Mesenchymal stem cell (in vitro differentiated cells and primary cell): ENCODE measurements around the gene ADRB2.

Experiments used
- DNase-seq: peaks from one replicate; pipeline ENCODE4 v3.0.0-alpha.2; 2013
- H2AFZ ChIP-seq: one replicate; pipeline ENCODE4 v1.6.1; 2013; ENCODE audit warnings: low read depth, mild to moderate bottlenecking, control low read depth, inconsistent platforms, low read length, moderate library complexity
- H2AK5ac ChIP-seq: 2 replicates; pipeline ENCODE4 v1.6.1; 2013; ENCODE audit warnings: low read length, moderate library complexity, mild to moderate bottlenecking, inconsistent platforms; ENCODE audit not compliant: severe bottlenecking
- H2BK120ac ChIP-seq: one replicate; pipeline ENCODE4 v1.6.1; 2013; ENCODE audit warnings: low read depth, mild to moderate bottlenecking, inconsistent platforms, low read length, moderate library complexity
- H2BK12ac ChIP-seq, 2 experiments: one replicate each; pipeline ENCODE4 v1.6.1; 2013; ENCODE audit warnings: inconsistent platforms in 2 of 2, low read length in 2 of 2, mild to moderate bottlenecking in 2 of 2, moderate library complexity in 2 of 2, control low read depth in 1 of 2
- H2BK15ac ChIP-seq: one replicate; pipeline ENCODE4 v1.6.1; 2013; ENCODE audit warnings: mild to moderate bottlenecking, low read depth, inconsistent platforms; ENCODE audit not compliant: poor library complexity, severe bottlenecking
- H2BK5ac ChIP-seq: 2 replicates; pipeline ENCODE4 v1.6.1; 2013; ENCODE audit warnings: low read depth, mild to moderate bottlenecking, low read length, control low read depth, inconsistent platforms; ENCODE audit not compliant: poor library complexity, severe bottlenecking
- H3K14ac ChIP-seq, 2 experiments: one replicate each; pipeline ENCODE4 v1.6.1; 2013; ENCODE audit warnings: inconsistent platforms in 2 of 2, low read length in 2 of 2, control low read depth in 1 of 2, mild to moderate bottlenecking in 1 of 2, moderate library complexity in 1 of 2
- H3K18ac ChIP-seq, 2 experiments: one replicate each; pipeline ENCODE4 v1.6.1; 2013; ENCODE audit warnings: inconsistent platforms in 2 of 2, low read length in 2 of 2, control low read depth in 1 of 2, low read depth in 1 of 2, mild to moderate bottlenecking in 1 of 2
- H3K23ac ChIP-seq, 2 experiments: one replicate each; pipeline ENCODE4 v1.6.1; 2013; ENCODE audit warnings: inconsistent platforms in 2 of 2, low read length in 2 of 2, mild to moderate bottlenecking in 2 of 2, moderate library complexity in 2 of 2, control low read depth in 1 of 2
- H3K27ac ChIP-seq: 2 replicates; pipeline ENCODE4 v1.5.1; 2013; ENCODE audit warnings: mild to moderate bottlenecking, moderate library complexity, low read length, control low read depth, inconsistent platforms; ENCODE audit not compliant: poor library complexity, severe bottlenecking
- H3K27me3 ChIP-seq, 2 experiments: 2 replicates each; pipeline versions ENCODE4 v1.6.1 to v1.7.0; 2013; ENCODE audit warnings: low read length in 2 of 2, mild to moderate bottlenecking in 2 of 2, moderate library complexity in 2 of 2, control low read depth in 1 of 2, inconsistent platforms in 1 of 2; ENCODE audit not compliant: control insufficient read depth in 1 of 2, insufficient read depth in 1 of 2
- H3K36me3 ChIP-seq, 2 experiments: 2 replicates each; pipeline versions ENCODE4 v1.6.1 to v1.7.0; 2013; ENCODE audit warnings: low read length in 2 of 2, control low read depth in 1 of 2, inconsistent platforms in 1 of 2, low read depth in 1 of 2, mild to moderate bottlenecking in 1 of 2; ENCODE audit not compliant: insufficient read depth in 2 of 2, control insufficient read depth in 1 of 2
- H3K4ac ChIP-seq, 2 experiments: one replicate each; pipeline ENCODE4 v1.6.1; 2013; ENCODE audit warnings: inconsistent platforms in 2 of 2, low read length in 2 of 2, mild to moderate bottlenecking in 2 of 2, moderate library complexity in 2 of 2, control low read depth in 1 of 2, low read depth in 1 of 2
- H3K4me1 ChIP-seq: 2 replicates; pipeline ENCODE4 v1.6.1; 2013; ENCODE audit warnings: low read depth, low read length, control low read depth; ENCODE audit not compliant: control insufficient read depth, insufficient read depth
- H3K4me2 ChIP-seq: 2 replicates; pipeline ENCODE4 v1.6.1; 2013; ENCODE audit warnings: low read length, mild to moderate bottlenecking, inconsistent platforms; ENCODE audit not compliant: poor library complexity, severe bottlenecking
- H3K4me3 ChIP-seq, 2 experiments: 2 replicates each; pipeline versions ENCODE4 v1.5.1 to v1.7.0; 2013; ENCODE audit warnings: low read length in 2 of 2, mild to moderate bottlenecking in 2 of 2, control low read depth in 1 of 2, low read depth in 1 of 2; ENCODE audit not compliant: insufficient read depth in 1 of 2
- H3K79me1 ChIP-seq: replicated peaks from 2 replicates; pipeline ENCODE4 v1.6.1; 2013; ENCODE audit warnings: mild to moderate bottlenecking, control low read depth, low read length, inconsistent platforms; ENCODE audit not compliant: poor library complexity, severe bottlenecking
- H3K9ac ChIP-seq: 2 replicates; pipeline ENCODE4 v1.7.0; 2013; ENCODE audit warnings: mild to moderate bottlenecking, low read length, moderate library complexity
- H3K9me3 ChIP-seq: 2 replicates; pipeline ENCODE4 v1.7.0; 2013; ENCODE audit warnings: mild to moderate bottlenecking, low read length; ENCODE audit not compliant: control insufficient read depth
- H4K8ac ChIP-seq: one replicate; pipeline ENCODE4 v1.6.1; 2013; ENCODE audit warnings: inconsistent platforms, mild to moderate bottlenecking, low read length, moderate library complexity
- H4K91ac ChIP-seq: one replicate; pipeline ENCODE4 v1.6.1; 2013; ENCODE audit warnings: mild to moderate bottlenecking, low read length, inconsistent platforms
- WGBS: methylation state at CpG from one replicate; pipeline ENCODE4 v1.1.7; 2013; ENCODE audit warnings: mixed read lengths; 5-methylcytosine and 5-hydroxymethylcytosine counted together

ADRB2 gene

GRCh38 chr5:148804393-148804792, 22.0 kb upstream of the ADRB2 start:
- Histone ChIP-seq H3K18ac (peak overlapping the region in 1 of 2 experiments; percentile 35), H3K79me1 (no peaks in the 10 kb centered on the region)
- WGBS, result 82% methylated on average over 6 of the region's 6 CpGs

DNA sequence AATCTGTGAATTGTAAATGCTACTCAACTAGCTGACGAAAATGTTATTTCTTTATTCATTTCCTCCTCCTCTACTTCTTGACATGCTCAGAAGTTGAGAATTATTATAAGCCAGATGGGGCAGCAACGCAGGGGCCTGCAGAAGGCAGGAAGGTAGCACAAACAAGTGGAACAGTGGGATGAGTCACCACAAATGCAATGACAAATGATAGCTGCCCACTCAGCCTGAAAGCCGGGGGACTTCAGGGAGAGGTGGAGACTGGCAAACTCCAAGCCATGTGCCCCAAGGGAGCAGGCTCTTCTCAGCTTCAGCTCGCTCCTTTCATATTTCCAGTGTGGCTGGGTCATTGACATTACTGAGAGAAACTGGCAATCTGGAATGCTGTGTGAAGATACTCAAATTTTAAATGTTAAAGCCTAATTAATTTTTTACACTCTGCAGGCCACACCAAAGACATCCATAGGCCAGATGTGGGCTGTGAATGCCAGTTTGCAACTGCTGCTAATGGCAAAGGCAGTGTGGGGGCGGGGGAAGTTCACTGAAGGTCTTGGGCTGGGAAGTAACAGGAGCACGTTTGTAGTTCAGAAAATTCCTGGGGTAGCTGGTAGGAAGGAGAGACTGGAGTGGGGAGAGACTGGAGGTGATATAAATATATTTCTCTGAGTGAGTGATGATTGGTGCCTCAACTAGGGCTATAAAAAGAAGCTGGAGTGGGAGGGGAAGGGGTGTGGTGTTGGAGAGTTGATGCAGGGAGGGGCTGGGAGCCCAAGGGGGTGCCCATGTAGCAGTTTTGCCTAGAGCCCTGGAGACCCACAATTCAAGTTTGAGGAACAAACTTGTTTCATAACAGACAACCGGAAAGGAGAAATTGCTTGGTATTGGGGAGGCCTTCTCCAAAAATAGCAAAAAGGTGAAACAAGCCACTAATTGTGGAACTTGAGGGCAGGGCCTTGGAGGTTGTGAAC, 20.8 kb upstream of the ADRB2 start:
- DNase-seq, result peak; percentile 72
- H3K4ac ChIP-seq, result peak overlapping the region in 1 of 2 experiments; percentile 12
- H3K27me3 ChIP-seq, result no peaks in the 10 kb centered on the region
- WGBS, result 30% methylated on average over 6 of the region's 7 CpGs
- peaks cover 11% of the 10 kb centered on the region for H3K4me1 ChIP-seq
- H3K4me2 ChIP-seq, result no peak overlapping the region
- no peak overlapping the region for H2BK120ac ChIP-seq
- H2BK5ac ChIP-seq, result no peak overlapping the region
- no peak overlapping the region for H4K91ac ChIP-seq
- H3K27ac ChIP-seq, result peak overlapping the region; percentile 16
- no peaks in the 10 kb centered on the region for H3K79me1 ChIP-seq
- no peaks in the 10 kb centered on the region for H3K9me3 ChIP-seq
- no peak overlapping the region for H2BK15ac ChIP-seq
- no peak overlapping the region for H3K14ac ChIP-seq
- H3K9ac ChIP-seq, result no peak overlapping the region
- H4K8ac ChIP-seq, result no peak overlapping the region
- H2BK12ac ChIP-seq, result peak overlapping the region; percentile 42 to 57
- H2AK5ac ChIP-seq, result no peak overlapping the region
- H3K23ac ChIP-seq, result no peak overlapping the region
- H3K4me3 ChIP-seq, result no peak overlapping the region
- H3K36me3 ChIP-seq, result no peaks in the 10 kb centered on the region
- H2AFZ ChIP-seq, result no peak overlapping the region
- peak overlapping the region in 1 of 2 experiments; percentile 68 for H3K18ac ChIP-seq

More at GRCh38 chr5:148804393-148804792, 22.0 kb upstream of the ADRB2 start:
- no peak overlapping the region for H3K4me2 ChIP-seq
- peak overlapping the region; percentile 29 for H4K91ac ChIP-seq
- H3K14ac ChIP-seq, result no peak overlapping the region
- H2BK15ac ChIP-seq, result no peak overlapping the region
- no peak overlapping the region for H3K23ac ChIP-seq
- no peaks in the 10 kb centered on the region for H3K27me3 ChIP-seq
- peak overlapping the region in 1 of 2 experiments; percentile 71 for H2BK12ac ChIP-seq
- no peak overlapping the region for H3K27ac ChIP-seq
- no peak overlapping the region for H2BK120ac ChIP-seq
- no peak overlapping the region for H3K4me3 ChIP-seq
- H2BK5ac ChIP-seq, result no peak overlapping the region
- peaks cover 11% of the 10 kb centered on the region for H3K4me1 ChIP-seq
- no peak overlapping the region for H3K4ac ChIP-seq
- no peak overlapping the region for H3K9ac ChIP-seq
- H2AK5ac ChIP-seq, result no peak overlapping the region
- no peaks in the 10 kb centered on the region for H3K9me3 ChIP-seq
- peak overlapping the region; percentile 56 for H4K8ac ChIP-seq
- no peak overlapping the region for H2AFZ ChIP-seq
- no peaks in the 10 kb centered on the region for H3K36me3 ChIP-seq
- no peak for DNase-seq

GRCh38 chr5:148806520-148806931, 19.9 kb upstream of the ADRB2 start:
- no peak overlapping the region for H3K4me3 ChIP-seq
- 23% methylated on average over 4 of the region's 4 CpGs for WGBS

GRCh38 chr5:148807851-148808250, 18.6 kb upstream of the ADRB2 start:
- no peak overlapping the region for H3K9ac ChIP-seq
- DNase-seq, result peak; percentile 53
- peaks cover 11% of the 10 kb centered on the region for H3K4me1 ChIP-seq
- no peak overlapping the region for H3K4me3 ChIP-seq
- no peak overlapping the region for H3K23ac ChIP-seq
- H3K14ac ChIP-seq, result no peak overlapping the region
- 13% methylated on average over 2 of the region's 2 CpGs for WGBS
- no peaks in the 10 kb centered on the region for H3K79me1 ChIP-seq
- no peak overlapping the region for H2AFZ ChIP-seq
- no peaks in the 10 kb centered on the region for H3K9me3 ChIP-seq
- H2BK12ac ChIP-seq, result peak overlapping the region in 1 of 2 experiments; percentile 79
- no peak overlapping the region for H3K27ac ChIP-seq
- no peak overlapping the region for H2BK120ac ChIP-seq
- no peak overlapping the region for H2BK5ac ChIP-seq
- no peak overlapping the region for H3K4me2 ChIP-seq
- peak overlapping the region; percentile 60 for H4K8ac ChIP-seq
- peak overlapping the region; percentile 52 to 57 for H3K18ac ChIP-seq
- H4K91ac ChIP-seq, result peak overlapping the region; percentile 35
- no peak overlapping the region for H2AK5ac ChIP-seq
- H3K36me3 ChIP-seq, result no peaks in the 10 kb centered on the region
- no peak overlapping the region for H3K4ac ChIP-seq
- peak overlapping the region; percentile 65 for H2BK15ac ChIP-seq
- no peaks in the 10 kb centered on the region for H3K27me3 ChIP-seq

More at GRCh38 chr5:148806520-148806931, 19.9 kb upstream of the ADRB2 start:
- H3K4me2 ChIP-seq, result no peak overlapping the region
- H4K91ac ChIP-seq, result no peak overlapping the region
- H3K23ac ChIP-seq, result no peak overlapping the region
- no peak for DNase-seq
- H3K36me3 ChIP-seq, result no peaks in the 10 kb centered on the region
- no peak overlapping the region for H3K9ac ChIP-seq
- no peak overlapping the region for H2AFZ ChIP-seq
- H2AK5ac ChIP-seq, result no peak overlapping the region
- peak overlapping the region in 1 of 2 experiments; percentile 81 for H2BK12ac ChIP-seq
- H3K4ac ChIP-seq, result no peak overlapping the region
- peak overlapping the region in 1 of 2 experiments; percentile 75 for H3K14ac ChIP-seq
- H2BK15ac ChIP-seq, result no peak overlapping the region
- H4K8ac ChIP-seq, result peak overlapping the region; percentile 66
- H3K27me3 ChIP-seq, result no peaks in the 10 kb centered on the region
- no peak overlapping the region for H3K27ac ChIP-seq
- peak overlapping the region; percentile 39 for H2BK120ac ChIP-seq
- peak overlapping the region; percentile 14 to 81 for H3K18ac ChIP-seq
- H2BK5ac ChIP-seq, result no peak overlapping the region
- peaks cover 11% of the 10 kb centered on the region for H3K4me1 ChIP-seq
- no peaks in the 10 kb centered on the region for H3K9me3 ChIP-seq
- H3K79me1 ChIP-seq, result no peaks in the 10 kb centered on the region
